ENCODE measurements around the gene SLC26A8. TPM values are rescaled to one million over a fixed set of nuclear protein-coding genes. Genes with fewer than 3 reads are reported as not detected.

Gene SLC26A8, protein sequence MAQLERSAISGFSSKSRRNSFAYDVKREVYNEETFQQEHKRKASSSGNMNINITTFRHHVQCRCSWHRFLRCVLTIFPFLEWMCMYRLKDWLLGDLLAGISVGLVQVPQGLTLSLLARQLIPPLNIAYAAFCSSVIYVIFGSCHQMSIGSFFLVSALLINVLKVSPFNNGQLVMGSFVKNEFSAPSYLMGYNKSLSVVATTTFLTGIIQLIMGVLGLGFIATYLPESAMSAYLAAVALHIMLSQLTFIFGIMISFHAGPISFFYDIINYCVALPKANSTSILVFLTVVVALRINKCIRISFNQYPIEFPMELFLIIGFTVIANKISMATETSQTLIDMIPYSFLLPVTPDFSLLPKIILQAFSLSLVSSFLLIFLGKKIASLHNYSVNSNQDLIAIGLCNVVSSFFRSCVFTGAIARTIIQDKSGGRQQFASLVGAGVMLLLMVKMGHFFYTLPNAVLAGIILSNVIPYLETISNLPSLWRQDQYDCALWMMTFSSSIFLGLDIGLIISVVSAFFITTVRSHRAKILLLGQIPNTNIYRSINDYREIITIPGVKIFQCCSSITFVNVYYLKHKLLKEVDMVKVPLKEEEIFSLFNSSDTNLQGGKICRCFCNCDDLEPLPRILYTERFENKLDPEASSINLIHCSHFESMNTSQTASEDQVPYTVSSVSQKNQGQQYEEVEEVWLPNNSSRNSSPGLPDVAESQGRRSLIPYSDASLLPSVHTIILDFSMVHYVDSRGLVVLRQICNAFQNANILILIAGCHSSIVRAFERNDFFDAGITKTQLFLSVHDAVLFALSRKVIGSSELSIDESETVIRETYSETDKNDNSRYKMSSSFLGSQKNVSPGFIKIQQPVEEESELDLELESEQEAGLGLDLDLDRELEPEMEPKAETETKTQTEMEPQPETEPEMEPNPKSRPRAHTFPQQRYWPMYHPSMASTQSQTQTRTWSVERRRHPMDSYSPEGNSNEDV
- total RNA-seq = 10 to 100 TPM in 1 of 2 donors, not detected in 1; 15.2 TPM

DNA sequence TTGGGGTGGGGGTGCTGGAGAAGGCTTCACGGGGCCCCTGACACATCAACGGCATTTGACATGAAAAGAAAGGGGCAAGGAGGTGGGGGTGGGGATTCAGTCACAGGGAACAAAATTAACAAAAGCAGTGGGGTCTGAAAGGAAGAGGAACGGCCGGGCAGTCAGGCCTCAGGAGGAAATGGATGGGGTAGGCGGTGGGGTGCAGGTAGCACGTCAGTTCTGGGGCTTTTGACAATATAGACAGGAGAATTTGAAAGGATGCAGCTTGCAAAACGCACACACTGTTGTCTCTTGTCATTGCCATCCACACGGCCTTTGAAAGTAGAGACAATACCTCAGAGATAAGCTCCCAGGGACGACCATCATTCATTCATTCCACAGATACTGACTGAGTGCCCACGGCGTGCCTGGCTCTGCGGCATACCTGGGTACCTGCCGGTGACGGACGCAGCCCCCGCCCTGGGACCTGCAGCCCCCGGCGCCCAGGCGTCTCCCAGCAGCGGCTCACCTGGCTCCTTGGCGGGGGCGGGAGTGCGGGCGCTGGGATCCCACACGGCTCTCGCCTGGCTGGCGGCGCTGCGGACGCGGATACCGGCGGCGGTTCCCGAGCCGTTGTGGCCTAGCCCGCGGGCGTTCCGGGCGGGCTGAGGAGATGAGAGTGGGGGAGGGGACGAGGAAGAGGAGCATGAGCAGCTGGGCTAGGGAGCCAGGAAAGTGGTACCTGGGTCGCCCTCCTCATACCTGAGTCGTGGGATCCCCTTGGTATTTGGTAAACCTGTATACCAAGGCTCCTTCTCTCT, at the start of gene SLC26A8:
Gene SLC26A8, minus strand, starts transcription at position 646 of the 800 bp plus-strand sequence. CDS start 4,934 bp downstream, outside the sequence.
- H3K4me3 ChIP-seq = no peak within 1 kb of the TSS
- intact Hi-C loops (cut with DNase I) = loop anchor here (10.0 kb wide), 1 partner anchor 341 kb away; no protein-coding TSS in a partner anchor
- no peak within 1 kb of the TSS for H3K27ac ChIP-seq
- no peaks in the 10 kb centered on the region for H3K27me3 ChIP-seq (replicated peaks; ENCODE audit: insufficient read depth)
- 19% methylated on average over 44 of the region's 44 CpGs for WGBS
- TF ChIP-seq, protein P1, sequence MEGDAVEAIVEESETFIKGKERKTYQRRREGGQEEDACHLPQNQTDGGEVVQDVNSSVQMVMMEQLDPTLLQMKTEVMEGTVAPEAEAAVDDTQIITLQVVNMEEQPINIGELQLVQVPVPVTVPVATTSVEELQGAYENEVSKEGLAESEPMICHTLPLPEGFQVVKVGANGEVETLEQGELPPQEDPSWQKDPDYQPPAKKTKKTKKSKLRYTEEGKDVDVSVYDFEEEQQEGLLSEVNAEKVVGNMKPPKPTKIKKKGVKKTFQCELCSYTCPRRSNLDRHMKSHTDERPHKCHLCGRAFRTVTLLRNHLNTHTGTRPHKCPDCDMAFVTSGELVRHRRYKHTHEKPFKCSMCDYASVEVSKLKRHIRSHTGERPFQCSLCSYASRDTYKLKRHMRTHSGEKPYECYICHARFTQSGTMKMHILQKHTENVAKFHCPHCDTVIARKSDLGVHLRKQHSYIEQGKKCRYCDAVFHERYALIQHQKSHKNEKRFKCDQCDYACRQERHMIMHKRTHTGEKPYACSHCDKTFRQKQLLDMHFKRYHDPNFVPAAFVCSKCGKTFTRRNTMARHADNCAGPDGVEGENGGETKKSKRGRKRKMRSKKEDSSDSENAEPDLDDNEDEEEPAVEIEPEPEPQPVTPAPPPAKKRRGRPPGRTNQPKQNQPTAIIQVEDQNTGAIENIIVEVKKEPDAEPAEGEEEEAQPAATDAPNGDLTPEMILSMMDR (IDR thresholded peaks at IDR 0.05) = no peak
- TF ChIP-seq POLR2A (IDR thresholded peaks at IDR 0.05) (no peak), POLR2AphosphoS5 (IDR thresholded peaks at IDR 0.05) (no peak)
- no peaks in the 10 kb centered on the region for H3K9me3 ChIP-seq
- H3K36me3 ChIP-seq = no peaks in the 10 kb centered on the region
- no peaks in the 10 kb centered on the region for H3K4me1 ChIP-seq (replicated peaks)
- no peak for DNase-seq (ENCODE audit: low spot score)

DNA sequence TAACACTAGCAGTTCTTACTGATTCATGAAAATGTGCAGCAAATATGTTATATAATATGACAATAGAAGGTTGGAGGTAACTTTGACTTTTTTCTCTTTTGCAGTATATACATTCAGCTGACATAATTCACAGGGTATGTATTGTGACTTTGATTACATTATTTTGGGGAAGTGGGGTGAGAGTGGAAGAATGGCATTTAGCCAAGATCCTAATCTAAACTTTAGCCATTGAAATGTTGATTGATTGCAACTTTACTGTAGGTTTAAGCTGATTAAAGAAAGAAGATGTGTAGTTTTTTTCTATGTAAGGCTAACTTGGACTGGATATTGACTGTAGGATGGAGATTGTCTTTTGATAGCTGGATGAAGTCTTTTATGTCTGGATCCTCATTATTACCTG, 49.1 kb upstream of the SLC26A8 start:
- TF ChIP-seq, protein P1 (IDR thresholded peaks at IDR 0.05) = no peak
- TF ChIP-seq POLR2AphosphoS5 (IDR thresholded peaks at IDR 0.05) (no peak), POLR2A (IDR thresholded peaks at IDR 0.05) (no peak)
- Histone ChIP-seq H3K36me3 (no peaks in the 10 kb centered on the region), H3K4me3 (no peak overlapping the region), H3K4me1 (replicated peaks) (no peaks in the 10 kb centered on the region), H3K27me3 (replicated peaks; ENCODE audit: insufficient read depth) (no peaks in the 10 kb centered on the region), H3K9me3 (no peaks in the 10 kb centered on the region), H3K27ac (no peak overlapping the region)
- no peak for DNase-seq (ENCODE audit: low spot score)
- intact Hi-C loops (cut with DNase I) = no loop called here

DNA sequence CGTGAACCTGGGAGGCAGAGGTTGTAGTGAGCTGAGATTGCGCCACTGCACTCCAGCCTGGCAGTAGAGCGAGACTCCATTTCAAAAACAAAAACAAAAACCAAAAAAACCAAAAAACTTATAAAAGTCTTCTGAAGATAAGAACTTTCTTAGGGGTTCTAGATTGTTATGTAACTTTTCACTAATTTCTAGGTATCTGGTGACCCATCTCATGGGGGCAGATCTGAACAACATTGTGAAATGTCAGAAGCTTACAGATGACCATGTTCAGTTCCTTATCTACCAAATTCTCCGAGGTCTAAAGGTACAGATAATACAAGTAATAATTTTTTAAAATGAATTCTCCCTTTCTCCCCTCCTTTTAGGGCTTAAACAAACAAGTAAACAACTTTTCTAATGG, 48.2 kb upstream of the SLC26A8 start:
- no peaks in the 10 kb centered on the region for H3K27me3 ChIP-seq (replicated peaks; ENCODE audit: insufficient read depth)
- no peaks in the 10 kb centered on the region for H3K9me3 ChIP-seq
- H3K36me3 ChIP-seq = no peaks in the 10 kb centered on the region
- TF ChIP-seq, protein P1 (IDR thresholded peaks at IDR 0.05) = no peak
- TF ChIP-seq POLR2A (IDR thresholded peaks at IDR 0.05) = no peak
- no peak for TF ChIP-seq POLR2AphosphoS5 (IDR thresholded peaks at IDR 0.05)
- DNase-seq (ENCODE audit: low spot score) = no peak
- no peak overlapping the region for H3K27ac ChIP-seq
- no peak overlapping the region for H3K4me3 ChIP-seq
- 90% methylated on average over 4 of the region's 4 CpGs for WGBS
- H3K4me1 ChIP-seq (replicated peaks) = peaks cover 2% of the 10 kb centered on the region
- intact Hi-C loops (cut with DNase I) = no loop called here

DNA sequence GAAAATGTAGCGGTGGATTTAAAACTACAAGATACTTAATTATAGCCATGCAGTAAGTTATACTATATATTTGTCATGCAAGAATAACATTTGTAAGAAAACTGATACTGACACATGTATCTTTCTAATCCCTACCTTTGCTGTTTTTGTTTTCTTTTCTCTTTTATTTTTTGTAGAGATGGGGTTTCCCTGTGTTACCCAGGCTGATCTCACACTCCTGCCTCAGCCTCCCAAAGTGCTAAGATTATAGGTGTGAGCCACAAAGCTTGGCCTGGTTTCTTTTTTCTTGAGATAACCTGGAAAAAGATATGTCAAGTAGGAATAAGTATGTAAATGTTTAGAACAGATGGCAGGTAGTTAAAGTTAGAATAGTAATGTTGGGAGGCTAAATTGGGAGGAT, 47.3 kb upstream of the SLC26A8 start:
- Histone ChIP-seq H3K4me1 (replicated peaks) (peaks cover 2% of the 10 kb centered on the region), H3K27me3 (replicated peaks; ENCODE audit: insufficient read depth) (no peaks in the 10 kb centered on the region), H3K27ac (no peak overlapping the region), H3K4me3 (no peak overlapping the region), H3K9me3 (no peaks in the 10 kb centered on the region), H3K36me3 (no peaks in the 10 kb centered on the region)
- intact Hi-C loops (cut with DNase I) = no loop called here
- WGBS = 94% methylated on average over 1 of the region's 1 CpG
- DNase-seq (ENCODE audit: low spot score) = no peak
- no peak for TF ChIP-seq POLR2A (IDR thresholded peaks at IDR 0.05)
- no peak for TF ChIP-seq POLR2AphosphoS5 (IDR thresholded peaks at IDR 0.05)
- TF ChIP-seq, protein P1 (IDR thresholded peaks at IDR 0.05) = no peak

Measured in prostate gland (tissue), 2 donors.